Brain pericyte (primary cell): Measurements from ENCODE around the gene PNMA5.

Experiments
- DNase-seq: peaks from one replicate; pipeline ENCODE4 v3.0.0-alpha.2; 2012; ENCODE audit warnings: low read depth, low spot score

PNMA5 gene

DNA sequence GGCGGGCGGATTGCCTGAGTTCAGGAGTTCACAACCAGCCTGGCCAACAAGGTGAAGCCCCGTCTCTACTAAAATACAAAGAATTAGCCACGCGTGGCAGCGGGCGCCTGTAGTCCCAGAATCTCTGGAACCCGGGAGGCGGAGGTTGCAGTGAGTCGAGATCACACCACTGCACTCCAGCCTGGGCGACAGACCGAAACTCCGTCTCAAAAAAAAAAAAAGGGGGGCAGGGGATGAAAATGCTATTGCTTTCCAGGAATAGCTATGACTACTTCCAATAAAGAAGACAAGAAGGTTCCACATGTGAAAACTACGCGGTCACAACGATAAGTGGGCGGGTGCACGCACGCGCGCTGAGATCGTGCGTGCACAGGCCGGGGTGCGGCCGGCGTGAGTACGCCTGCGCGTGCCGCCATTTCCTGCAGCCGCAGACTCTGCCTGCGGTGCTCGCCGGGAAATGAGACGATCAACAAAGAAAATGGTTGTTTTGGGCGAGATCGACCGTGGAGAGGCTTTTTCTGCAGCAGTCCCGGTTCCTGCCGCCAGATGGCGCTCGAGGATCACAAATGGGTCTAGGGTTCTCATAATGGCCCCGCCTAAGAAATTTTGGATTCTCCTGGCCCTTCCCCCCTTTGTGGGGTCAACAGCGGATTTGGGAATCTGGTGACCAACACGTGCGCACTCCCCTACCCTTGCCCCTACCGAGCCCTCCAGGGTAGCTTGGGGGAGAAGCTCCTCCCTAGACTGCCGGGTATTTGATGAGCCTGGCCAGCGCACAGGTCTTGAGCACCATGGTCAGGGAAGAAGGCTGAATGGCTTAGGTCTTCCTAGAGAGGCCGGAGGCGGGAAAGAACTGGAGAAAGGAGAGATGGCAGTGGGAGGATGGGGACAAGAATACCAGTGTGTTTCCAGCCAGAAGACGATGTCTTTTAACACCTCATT lies 35.1 kb downstream of the PNMA5 start:
- DNase-seq, result peak; percentile 67

DNA sequence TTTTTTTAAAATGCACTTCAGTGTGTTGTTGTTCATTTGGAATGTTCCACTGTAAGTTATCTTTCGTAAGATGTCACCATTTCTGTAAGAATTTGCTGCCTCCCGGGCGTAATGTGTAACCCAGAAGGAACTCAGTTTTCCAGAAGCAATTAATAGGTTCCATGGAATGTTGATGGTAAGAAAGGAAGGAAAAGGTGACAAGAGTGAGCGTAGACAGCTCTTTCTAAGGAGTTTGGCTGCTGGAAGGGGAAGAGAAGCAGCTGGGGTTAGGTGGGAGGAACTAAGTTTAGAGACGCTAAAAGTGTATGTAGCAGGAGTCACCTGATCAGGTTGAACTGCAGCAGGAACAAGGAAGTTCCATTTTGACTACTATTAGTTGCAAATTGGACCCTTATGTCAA lies 35.9 kb downstream of the PNMA5 start:
- no peak for DNase-seq

DNA sequence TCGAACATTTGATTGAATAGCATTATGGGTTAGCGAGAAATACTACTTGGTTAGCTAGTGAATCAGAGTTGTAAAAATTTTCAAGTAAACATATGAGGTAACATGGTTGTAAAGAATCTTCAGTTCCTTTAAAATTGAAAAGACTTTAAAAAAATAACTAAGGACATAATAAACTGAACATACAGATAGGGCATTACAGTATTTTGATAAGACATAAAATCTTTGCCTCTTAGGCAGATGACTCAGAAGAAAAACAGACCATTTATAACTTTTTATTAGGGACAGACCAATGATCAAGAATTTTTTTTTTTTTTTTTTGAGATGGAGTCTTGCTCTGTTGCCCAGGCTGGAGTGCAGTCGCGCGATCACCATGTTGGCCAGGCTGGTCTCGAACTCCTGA lies 43.1 kb downstream of the PNMA5 start:
- no peak for DNase-seq

DNA sequence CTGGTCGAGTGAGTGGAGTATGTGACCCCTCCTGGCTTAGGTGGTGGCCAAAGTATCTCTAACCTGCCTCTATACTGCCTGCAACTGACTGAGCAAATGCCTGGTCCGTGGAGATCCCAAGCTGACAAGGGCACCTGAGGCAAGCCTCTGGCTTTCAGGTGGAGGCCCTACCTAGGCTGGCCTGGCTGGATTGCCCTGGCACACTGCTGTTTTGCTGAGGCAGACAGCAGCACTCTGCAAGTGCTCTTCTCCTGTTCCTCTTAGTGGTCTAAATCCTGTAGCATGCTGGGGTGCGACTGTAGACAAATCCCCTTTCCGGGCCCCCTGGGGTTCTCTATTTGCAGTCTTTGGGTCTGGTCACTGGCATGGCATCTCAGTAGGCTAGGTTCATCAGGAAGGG lies 44.8 kb downstream of the PNMA5 start:
- DNase-seq, result no peak

DNA sequence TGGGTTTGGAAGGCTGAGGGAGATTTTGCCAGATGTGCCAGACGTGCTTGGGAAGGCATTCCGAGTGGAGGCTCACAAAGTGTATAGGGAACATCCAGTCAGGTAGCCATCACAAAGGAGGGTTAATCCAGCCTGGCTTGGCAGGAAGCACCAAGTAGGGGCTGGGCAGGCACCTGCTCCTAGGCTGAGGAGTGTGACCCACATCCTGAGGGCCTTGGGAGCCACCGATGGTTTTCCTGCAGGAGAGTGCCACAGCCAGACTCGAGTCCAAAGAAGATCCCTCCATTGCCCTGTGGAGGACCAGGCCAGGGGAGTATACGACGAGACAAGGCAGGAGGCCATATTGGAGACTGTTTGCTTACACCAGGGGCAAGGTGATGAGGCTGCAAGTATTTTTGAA lies 47.2 kb downstream of the PNMA5 start:
- no peak for DNase-seq

DNA sequence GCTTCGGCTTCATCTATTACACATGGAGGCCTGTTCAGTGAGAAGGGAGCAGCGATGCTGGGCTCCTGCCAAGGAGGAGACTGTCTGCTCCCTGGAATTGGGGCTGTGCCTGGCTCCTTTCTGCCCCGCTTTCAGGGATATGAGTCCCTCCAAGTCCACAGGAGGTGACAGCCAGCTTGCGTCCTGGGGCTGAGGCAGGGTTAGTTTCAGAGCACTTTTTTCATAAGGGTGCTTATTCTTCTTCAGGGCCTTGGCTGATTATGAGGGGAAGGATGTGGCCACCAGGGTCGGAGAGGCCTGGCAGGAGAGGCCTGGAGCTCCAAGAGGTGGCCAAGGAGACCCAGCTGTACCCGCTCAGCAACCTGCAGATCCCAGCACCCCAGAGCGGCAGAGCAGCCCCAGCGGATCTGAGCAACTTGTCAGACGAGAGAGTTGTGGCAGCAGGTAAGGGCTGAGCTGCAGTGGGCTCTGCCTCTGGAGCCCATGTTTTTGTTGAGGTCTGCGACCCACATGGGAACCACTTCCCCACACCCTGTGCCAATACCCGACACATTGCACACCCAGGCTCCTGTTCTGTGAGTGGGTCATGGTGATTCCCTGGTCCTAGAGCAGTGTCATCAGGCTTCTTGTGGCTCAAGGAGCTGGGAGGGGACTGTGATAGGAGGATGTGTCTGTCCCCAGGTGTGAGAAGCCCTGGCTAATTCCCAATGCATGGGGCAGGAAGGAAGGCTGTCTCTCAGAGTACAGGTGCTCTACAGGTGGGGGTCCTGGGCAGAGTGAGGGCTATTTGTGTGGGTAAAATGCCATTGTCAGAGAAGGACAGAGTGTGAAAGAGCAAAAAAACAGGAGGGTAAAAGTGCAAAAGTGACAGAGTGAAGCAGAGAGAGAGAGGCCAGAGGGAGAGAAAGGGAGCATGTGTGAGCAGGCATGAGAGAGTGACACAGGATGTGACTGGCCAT lies 48.6 kb downstream of the PNMA5 start:
- no peak for DNase-seq

DNA sequence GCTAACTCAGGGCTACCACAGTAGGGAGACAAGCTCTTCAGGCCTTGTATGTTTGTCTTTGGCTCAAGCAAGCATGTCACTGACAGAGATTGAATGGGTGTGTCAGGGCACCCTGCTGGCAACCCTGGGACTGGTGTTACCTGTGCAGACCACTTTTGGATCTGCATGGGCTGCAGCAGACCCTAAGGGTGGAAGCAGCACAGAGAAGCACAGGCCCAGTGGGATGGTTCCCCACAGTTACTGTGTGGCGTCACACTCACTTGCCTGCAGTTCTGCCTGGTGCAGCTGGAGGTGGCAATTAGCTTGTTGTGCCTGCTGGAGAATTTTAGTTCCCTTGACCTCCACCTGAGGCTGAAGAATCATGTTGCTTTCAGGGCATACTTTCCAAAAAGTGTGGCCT lies 50.1 kb downstream of the PNMA5 start:
- DNase-seq, result no peak

DNA sequence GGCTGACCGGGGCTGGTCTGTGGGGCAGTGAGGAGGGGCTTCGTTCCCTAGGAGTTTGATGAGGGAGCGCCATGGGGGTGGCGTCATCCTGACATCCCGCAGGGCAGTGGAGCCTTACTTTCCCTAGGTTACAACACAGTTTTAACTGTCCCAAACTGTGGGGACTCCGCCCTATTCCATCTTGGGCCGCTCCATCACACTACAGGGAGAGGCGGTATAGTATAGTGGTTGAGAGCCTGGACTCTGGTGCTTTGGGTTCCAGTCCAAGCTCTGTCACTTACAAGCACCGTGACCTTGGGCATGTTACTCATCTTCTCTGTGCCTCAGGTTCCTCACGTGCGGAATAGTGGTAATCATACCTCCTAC lies 51.9 kb downstream of the PNMA5 start:
- no peak for DNase-seq

DNA sequence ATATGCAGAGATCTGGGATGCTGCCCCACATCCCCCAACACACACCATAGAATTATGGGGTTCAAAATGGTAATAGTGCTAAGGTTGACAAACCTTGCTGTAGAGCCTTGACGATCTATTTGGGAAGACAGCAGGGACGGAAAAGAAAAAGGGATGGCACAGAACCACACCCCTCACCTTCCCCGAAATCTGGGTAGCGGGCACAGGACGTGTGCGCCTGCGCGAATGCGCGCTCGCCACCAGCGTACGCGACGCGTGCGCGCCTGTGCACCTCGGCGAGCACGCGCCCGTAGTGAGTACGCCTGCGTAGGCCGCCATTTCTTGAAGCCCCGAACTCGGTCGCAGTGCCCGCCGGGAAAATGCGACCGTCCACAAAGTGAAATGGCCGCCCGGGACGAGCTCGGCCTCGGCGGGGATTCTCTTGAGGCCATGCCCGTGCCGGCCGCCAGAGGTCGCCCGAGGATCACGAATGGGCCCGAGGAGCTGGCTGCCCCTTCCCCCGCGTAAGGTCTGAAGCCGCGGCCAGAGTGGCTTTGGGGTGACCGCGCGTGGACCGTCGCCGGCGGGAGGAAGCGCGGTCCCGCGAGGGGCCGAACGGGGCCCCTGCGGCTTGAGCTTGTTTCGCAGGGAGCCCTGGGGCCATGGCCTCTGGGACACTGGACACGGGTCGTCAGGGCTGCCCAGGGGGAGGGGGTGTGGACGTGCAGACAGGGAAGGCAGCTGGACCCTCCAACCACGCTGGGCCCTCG lies 52.4 kb downstream of the PNMA5 start:
- DNase-seq, result peak; percentile 70
